Pulmonary artery endothelial cell (primary cell): ENCODE results near the gene COTL1. TPM values are rescaled to one million over a fixed set of nuclear protein-coding genes. Genes with fewer than 3 reads are reported as not detected.
A peak's percentile ranks its signal among the peaks of the same experiment; 100 is the strongest.
"Not testable (repeated sequence)": the region's sequence is repeated elsewhere in the genome, so short reads cannot be mapped to it uniquely, and the experiment has no call there.

Experiments used
- DNase-seq: peaks from one replicate; pipeline ENCODE4 v3.0.0-alpha.2; 2011; ENCODE audit warnings: low read depth, low spot score
- total RNA-seq: library from RNA; depleted of rRNA; stranded (reverse); fragments of >200 nt; gene quantifications from 2 replicates; pipeline ENCODE4 v1.2.3, GENCODE V29; 2014

COTL1 gene
- total RNA-seq, 1 donor from 2014 or later, result 124 TPM

GRCh38 chr16:84643674-84644073 lies 25.8 kb upstream of the COTL1 start:
- no peak for DNase-seq

GRCh38 chr16:84643180-84643583 lies 25.3 kb upstream of the COTL1 start:
- no peak for DNase-seq

- no peak for DNase-seq
These were observed 23.9 kb upstream of the COTL1 start for GRCh38 chr16:84641643-84642358.

- DNase-seq, result no peak
These were observed 22.3 kb upstream of the COTL1 start for GRCh38 chr16:84640145-84640544.

GRCh38 chr16:84638231-84638806 lies 20.4 kb upstream of the COTL1 start:
- DNase-seq, result no peak

- no peak for DNase-seq
These were observed 19.8 kb upstream of the COTL1 start for GRCh38 chr16:84637709-84638108.

- DNase-seq, result no peak
These were observed 17.8 kb upstream of the COTL1 start for GRCh38 chr16:84635702-84636101.

GRCh38 chr16:84633622-84634021 lies 15.7 kb upstream of the COTL1 start:
- no peak for DNase-seq

GRCh38 chr16:84632862-84633261 lies 15.0 kb upstream of the COTL1 start:
- DNase-seq, result not testable (repeated sequence)

GRCh38 chr16:84631886-84632285 lies 14.0 kb upstream of the COTL1 start:
- DNase-seq, result no peak

GRCh38 chr16:84631153-84631466 lies 13.2 kb upstream of the COTL1 start:
- DNase-seq, result no peak

- no peak for DNase-seq
These were observed 12.7 kb upstream of the COTL1 start for GRCh38 chr16:84630446-84631152.

GRCh38 chr16:84630009-84630408 lies 12.1 kb upstream of the COTL1 start:
- DNase-seq, result no peak

- no peak for DNase-seq
These were observed 11.7 kb upstream of the COTL1 start for GRCh38 chr16:84629580-84629979.

- no peak for DNase-seq
These were observed 10.4 kb upstream of the COTL1 start for GRCh38 chr16:84628226-84628731.

GRCh38 chr16:84625556-84625955 lies 7.7 kb upstream of the COTL1 start:
- DNase-seq, result no peak

GRCh38 chr16:84620913-84621312 lies 3.0 kb upstream of the COTL1 start:
- not testable (repeated sequence) for DNase-seq

GRCh38 chr16:84618581-84619460 lies 943 bp upstream of the COTL1 start:
- DNase-seq, result peak; percentile 69

- no peak for DNase-seq
These were observed 662 bp downstream of the COTL1 start for GRCh38 chr16:84617041-84617790.

- no peak for DNase-seq
These were observed 1.4 kb downstream of the COTL1 start for GRCh38 chr16:84616515-84616914.
